ENCODE results near the gene CD83.
"Not testable (repeated sequence)": the region's sequence is repeated elsewhere in the genome, so short reads cannot be mapped to it uniquely, and the experiment has no call there.

CD83 gene

GRCh38 chr6:14149739-14150130, 32.2 kb downstream of the CD83 start:
- DNase-seq (ENCODE audit: low read depth): no peak

- DNase-seq (ENCODE audit: low read depth): not testable (repeated sequence)
Observed at GRCh38 chr6:14151300-14151699, 33.7 kb downstream of the CD83 start.

- DNase-seq (ENCODE audit: low read depth): no peak
Observed at GRCh38 chr6:14151773-14152172, 34.2 kb downstream of the CD83 start.

GRCh38 chr6:14153228-14153627, 35.7 kb downstream of the CD83 start:
- no peak for DNase-seq (ENCODE audit: low read depth)

GRCh38 chr6:14159090-14159489, 41.5 kb downstream of the CD83 start:
- no peak for DNase-seq (ENCODE audit: low read depth)

GRCh38 chr6:14162826-14163225, 45.3 kb downstream of the CD83 start:
- DNase-seq (ENCODE audit: low read depth): no peak

- DNase-seq (ENCODE audit: low read depth): peak; percentile 90
Observed at GRCh38 chr6:14165091-14165490, 47.5 kb downstream of the CD83 start.

- DNase-seq (ENCODE audit: low read depth): no peak
Observed at GRCh38 chr6:14166839-14167238, 49.3 kb downstream of the CD83 start.

GRCh38 chr6:14170128-14170527, 52.6 kb downstream of the CD83 start:
- no peak for DNase-seq (ENCODE audit: low read depth)

- DNase-seq (ENCODE audit: low read depth): no peak
Observed at GRCh38 chr6:14172562-14172961, 55.0 kb downstream of the CD83 start.

- DNase-seq (ENCODE audit: low read depth): no peak
Observed at GRCh38 chr6:14174226-14174625, 56.7 kb downstream of the CD83 start.

GRCh38 chr6:14174996-14175395, 57.4 kb downstream of the CD83 start:
- DNase-seq (ENCODE audit: low read depth): no peak

- no peak for DNase-seq (ENCODE audit: low read depth)
Observed at GRCh38 chr6:14176429-14176828, 58.9 kb downstream of the CD83 start.

- DNase-seq (ENCODE audit: low read depth): no peak
Observed at GRCh38 chr6:14177413-14178082, 60.0 kb downstream of the CD83 start.

- DNase-seq (ENCODE audit: low read depth): no peak
Observed at GRCh38 chr6:14178083-14178445, 60.5 kb downstream of the CD83 start.

GRCh38 chr6:14180609-14181008, 63.0 kb downstream of the CD83 start:
- no peak for DNase-seq (ENCODE audit: low read depth)

GRCh38 chr6:14182916-14183315, 65.3 kb downstream of the CD83 start:
- DNase-seq (ENCODE audit: low read depth): no peak
